HepG2 (cell line): ENCODE data around the gene CAPN9. TPM values are rescaled to one million over a fixed set of nuclear protein-coding genes. Genes with fewer than 3 reads are reported as not detected.

Experiments
- ARNTL ChIP-seq: sonication (generic); formaldehyde crosslinking; IDR thresholded peaks from 2 replicates; pipeline ENCODE4 v1.4.0; 2020; ENCODE audit warnings: mild to moderate bottlenecking, missing genetic modification reagents
- CENPX ChIP-seq: sonication (generic); formaldehyde crosslinking; IDR thresholded peaks from 2 replicates; pipeline ENCODE4 v1.9.0; 2021; ENCODE audit warnings: mild to moderate bottlenecking, missing genetic modification reagents, moderate library complexity
- EZH2 ChIP-seq: conservative IDR thresholded peaks from 2 replicates; pipeline ENCODE4 v1.6.1; 2012; ENCODE audit warnings: mild to moderate bottlenecking, low read depth, low read length, moderate library complexity
- FIP1L1 ChIP-seq: fragments of 200-400 bp; formaldehyde crosslinking; IDR thresholded peaks from 2 replicates; pipeline ENCODE4 v1.6.1; 2018; ENCODE audit warnings: low read depth, mild to moderate bottlenecking, low read length, moderate library complexity, borderline replicate concordance; ENCODE audit not compliant: insufficient read depth
- NFRKB ChIP-seq: fragments of 450-650 bp; IDR thresholded peaks from 2 replicates; pipeline ENCODE4 v1.6.1; 2017
- NFYC ChIP-seq: IDR thresholded peaks from 2 replicates; pipeline ENCODE4 v1.6.1; 2016; ENCODE audit warnings: missing genetic modification reagents, missing compliant biosample characterization
- RXRB ChIP-seq: IDR thresholded peaks from 2 replicates; pipeline ENCODE4 v1.6.1; 2016; ENCODE audit warnings: borderline replicate concordance, missing genetic modification reagents, missing compliant biosample characterization
- SNAPC4 ChIP-seq: sonication (generic); formaldehyde crosslinking; IDR thresholded peaks from 2 replicates; pipeline ENCODE4 v1.4.0; 2020; ENCODE audit warnings: mild to moderate bottlenecking, missing genetic modification reagents
- SRF ChIP-seq: IDR thresholded peaks from 2 replicates; pipeline ENCODE4 v1.6.1; 2011; ENCODE audit warnings: mild to moderate bottlenecking, low read depth, low read length, moderate library complexity
- ZHX1 ChIP-seq: sonication (generic); formaldehyde crosslinking; IDR thresholded peaks from 2 replicates; pipeline ENCODE4 v1.8.1; 2022; ENCODE audit warnings: low read depth, mild to moderate bottlenecking, missing genetic modification reagents
- ZNF292 ChIP-seq: sonication (generic); formaldehyde crosslinking; IDR thresholded peaks from 2 replicates; pipeline ENCODE4 v1.8.1; 2022; ENCODE audit warnings: mild to moderate bottlenecking, low read depth, missing genetic modification reagents, borderline replicate concordance
- ZNF354B ChIP-seq: sonication (generic); formaldehyde crosslinking; IDR thresholded peaks from 2 replicates; pipeline ENCODE4 v1.8.0; 2022; ENCODE audit warnings: mild to moderate bottlenecking, missing genetic modification reagents
- ZNF556 ChIP-seq: sonication (generic); formaldehyde crosslinking; IDR thresholded peaks from 2 replicates; pipeline ENCODE4 v1.4.0; 2020; ENCODE audit warnings: mild to moderate bottlenecking, missing genetic modification reagents, borderline replicate concordance
- ZNF614 ChIP-seq: IDR thresholded peaks from 2 replicates; pipeline ENCODE4 v1.6.1; 2018; ENCODE audit warnings: missing biosample characterization, missing genetic modification reagents, inconsistent platforms, borderline replicate concordance
- ZNF839 ChIP-seq: sonication (generic); formaldehyde crosslinking; IDR thresholded peaks from 2 replicates; pipeline ENCODE4 v1.4.0; 2020; ENCODE audit warnings: missing genetic modification reagents, mild to moderate bottlenecking, borderline replicate concordance
- polyA plus RNA-seq, 8 experiments: library from polyadenylated mRNA; depleted of rRNA in 3 of 8; stranded (reverse) in 7 of 8; unstranded in 1 of 8; fragments of >200 nt; fragmentation: Illumina TruSeq in 4 of 8; extraction: Trizol in 4 of 8; gene quantifications; 2 replicates each; pipeline versions ENCODE4 v1.2.1 to v1.2.3, GENCODE V29; 2011 to 2016; ENCODE audit warnings: low read depth in 4 of 8, missing spikeins in 1 of 8, mixed read lengths in 1 of 8; ENCODE audit not compliant: insufficient read depth in 1 of 8
- total RNA-seq, 5 experiments: library from RNA; depleted of rRNA; stranded (reverse); fragments of >200 nt; fragmentation: Illumina TruSeq; extraction: Trizol; gene quantifications; 2 replicates each; pipeline ENCODE4 v1.2.3, GENCODE V29; 2016; ENCODE audit warnings: low read depth in 1 of 5
- TF ChIP-seq, protein P1 (sequence below): sonication (generic); formaldehyde crosslinking; IDR thresholded peaks from 2 replicates; pipeline ENCODE4 v1.8.0; 2022; ENCODE audit warnings: low read depth, missing genetic modification reagents
- TF ChIP-seq, protein P2 (sequence below): sonication (generic); formaldehyde crosslinking; IDR thresholded peaks from 2 replicates; pipeline ENCODE4 v1.8.1; 2023; ENCODE audit warnings: missing genetic modification reagents, mild to moderate bottlenecking, borderline replicate concordance
- TF ChIP-seq, protein P3 (sequence below): fragments of 450-650 bp; IDR thresholded peaks from 2 replicates; pipeline ENCODE4 v1.6.1; 2017

Gene CAPN9
- total and polyA plus RNA-seq, 2 of the 13 experiments (the other 11 are each of a cell fraction or from before 2014, with no cell fraction given), result 0.04 to 0.31 TPM

DNA sequence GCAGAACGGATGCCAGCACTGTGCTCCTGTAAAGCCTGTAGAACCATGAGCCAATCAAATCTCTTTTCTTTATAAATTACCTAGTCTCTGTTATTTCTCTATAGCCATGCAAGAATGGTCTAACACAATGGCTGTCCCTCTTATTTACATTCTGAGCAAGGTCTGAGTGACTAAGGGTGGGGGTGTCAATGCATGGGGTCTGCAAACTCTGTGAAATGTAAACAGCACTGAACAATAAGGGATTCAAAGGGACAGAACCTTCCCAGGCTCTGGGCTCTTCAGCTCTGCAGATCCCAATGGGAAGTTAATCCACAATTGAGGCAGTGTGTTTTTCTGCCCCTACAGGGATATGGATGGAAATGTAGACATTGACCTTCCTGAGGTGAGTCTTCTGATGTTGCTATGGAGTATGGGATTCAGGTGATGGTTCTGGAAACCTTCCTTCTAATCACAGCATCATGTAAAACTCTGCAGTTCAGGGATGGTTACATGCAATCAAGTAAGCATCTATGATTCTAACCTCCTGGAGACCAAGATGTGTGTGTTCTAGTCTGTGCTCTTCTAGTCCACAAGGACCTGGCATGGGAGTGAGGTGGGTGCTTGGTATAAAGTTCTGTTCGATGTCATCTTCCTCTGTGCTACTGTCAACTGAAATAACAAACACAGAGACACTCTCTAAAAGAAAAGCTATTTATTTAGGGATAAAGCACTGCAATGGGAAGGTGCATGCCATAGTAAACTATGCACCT is 38.6 kb downstream of the CAPN9 start (continued):
- TF ChIP-seq NFRKB, result no peak
- TF ChIP-seq, protein P1, sequence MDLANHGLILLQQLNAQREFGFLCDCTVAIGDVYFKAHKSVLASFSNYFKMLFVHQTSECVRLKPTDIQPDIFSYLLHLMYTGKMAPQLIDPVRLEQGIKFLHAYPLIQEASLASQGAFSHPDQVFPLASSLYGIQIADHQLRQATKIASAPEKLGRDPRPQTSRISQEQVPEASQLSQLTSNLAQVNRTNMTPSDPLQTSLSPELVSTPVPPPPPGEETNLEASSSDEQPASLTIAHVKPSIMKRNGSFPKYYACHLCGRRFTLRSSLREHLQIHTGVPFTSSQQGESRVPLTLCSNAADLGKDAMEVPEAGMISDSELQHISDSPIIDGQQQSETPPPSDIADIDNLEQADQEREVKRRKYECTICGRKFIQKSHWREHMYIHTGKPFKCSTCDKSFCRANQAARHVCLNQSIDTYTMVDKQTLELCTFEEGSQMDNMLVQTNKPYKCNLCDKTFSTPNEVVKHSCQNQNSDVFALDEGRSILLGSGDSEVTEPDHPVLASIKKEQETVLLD (CRISPR knock-in tag), result no peak
- TF ChIP-seq SRF, result no peak
- TF ChIP-seq EZH2, result no peak
- no peak for TF ChIP-seq ZHX1
- no peak for TF ChIP-seq FIP1L1
- TF ChIP-seq, protein P2, sequence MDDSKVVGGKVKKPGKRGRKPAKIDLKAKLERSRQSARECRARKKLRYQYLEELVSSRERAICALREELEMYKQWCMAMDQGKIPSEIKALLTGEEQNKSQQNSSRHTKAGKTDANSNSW (CRISPR knock-in tag), result no peak
- TF ChIP-seq RXRB (CRISPR knock-in tag), result no peak
- TF ChIP-seq ZNF614, result no peak
- TF ChIP-seq CENPX (CRISPR knock-in tag), result no peak
- no peak for TF ChIP-seq NFYC
- peak; percentile 17; the same call in 1 of the 2 replicates for TF ChIP-seq ZNF292 (CRISPR knock-in tag)
- TF ChIP-seq ARNTL (CRISPR knock-in tag), result peak; percentile 45; the same call in 1 of the 2 replicates
- TF ChIP-seq SNAPC4 (CRISPR knock-in tag), result no peak
- TF ChIP-seq ZNF556 (CRISPR knock-in tag), result no peak
- TF ChIP-seq, protein P3, sequence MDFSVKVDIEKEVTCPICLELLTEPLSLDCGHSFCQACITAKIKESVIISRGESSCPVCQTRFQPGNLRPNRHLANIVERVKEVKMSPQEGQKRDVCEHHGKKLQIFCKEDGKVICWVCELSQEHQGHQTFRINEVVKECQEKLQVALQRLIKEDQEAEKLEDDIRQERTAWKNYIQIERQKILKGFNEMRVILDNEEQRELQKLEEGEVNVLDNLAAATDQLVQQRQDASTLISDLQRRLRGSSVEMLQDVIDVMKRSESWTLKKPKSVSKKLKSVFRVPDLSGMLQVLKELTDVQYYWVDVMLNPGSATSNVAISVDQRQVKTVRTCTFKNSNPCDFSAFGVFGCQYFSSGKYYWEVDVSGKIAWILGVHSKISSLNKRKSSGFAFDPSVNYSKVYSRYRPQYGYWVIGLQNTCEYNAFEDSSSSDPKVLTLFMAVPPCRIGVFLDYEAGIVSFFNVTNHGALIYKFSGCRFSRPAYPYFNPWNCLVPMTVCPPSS, result no peak
- TF ChIP-seq ZNF354B, result no peak
- TF ChIP-seq ZNF839 (CRISPR knock-in tag), result no peak
